ENCODE data around the gene IGF2R.

IGF2R gene

DNA sequence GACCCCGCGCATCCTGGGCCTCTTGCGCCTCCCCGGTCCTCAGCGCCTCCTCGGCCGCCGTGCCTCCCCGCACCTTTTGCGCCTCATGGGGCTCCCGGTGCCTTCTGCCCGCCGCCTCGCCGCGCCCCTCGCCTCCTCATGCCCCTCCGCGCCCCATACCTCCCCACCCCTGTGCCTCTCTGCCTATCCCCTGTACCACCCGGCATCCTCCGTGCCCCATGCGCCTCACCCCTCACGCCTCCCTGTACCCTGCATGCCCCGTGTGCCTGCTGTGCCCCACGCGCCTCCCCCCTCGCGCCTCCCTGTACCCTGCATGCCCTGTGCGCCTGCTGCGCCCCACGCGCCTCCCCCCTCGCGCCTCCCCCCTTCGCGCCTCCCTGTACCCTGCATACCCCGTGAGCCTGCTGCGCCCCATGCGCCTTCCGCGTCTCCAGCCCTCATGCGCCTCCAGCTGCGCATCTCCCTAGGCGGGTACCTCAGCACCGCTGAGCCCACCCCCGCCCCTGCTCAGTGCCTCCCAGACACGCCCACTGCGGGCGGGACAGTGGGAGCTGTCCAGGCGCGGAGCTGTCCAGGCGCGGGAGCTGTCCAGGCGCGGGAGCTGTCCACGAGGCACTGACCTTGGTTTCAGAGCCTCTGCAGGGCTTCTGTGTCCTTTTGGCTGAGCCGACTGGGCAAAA is 37.1 kb downstream of the IGF2R start:
- Histone ChIP-seq H3K4me1 (peaks cover 4% of the 10 kb centered on the region), H3K27me3 (ENCODE audit: control insufficient read depth, insufficient read depth, low read length) (no peaks in the 10 kb centered on the region), H2AFZ (no peak overlapping the region), H3K4me2 (ENCODE audit: low read length) (no peak overlapping the region), H3K9ac (no peak overlapping the region), H3K4me3 (ENCODE audit: low read depth, low read length) (no peak overlapping the region), H3K36me3 (ENCODE audit: control insufficient read depth, insufficient read depth, low read length) (no peaks in the 10 kb centered on the region), H3K9me3 (ENCODE audit: control insufficient read depth, low read length) (no peaks in the 10 kb centered on the region), H3K79me2 (peaks cover 28% of the 10 kb centered on the region), H3K27ac (no peak overlapping the region)
- TF ChIP-seq, protein P1, sequence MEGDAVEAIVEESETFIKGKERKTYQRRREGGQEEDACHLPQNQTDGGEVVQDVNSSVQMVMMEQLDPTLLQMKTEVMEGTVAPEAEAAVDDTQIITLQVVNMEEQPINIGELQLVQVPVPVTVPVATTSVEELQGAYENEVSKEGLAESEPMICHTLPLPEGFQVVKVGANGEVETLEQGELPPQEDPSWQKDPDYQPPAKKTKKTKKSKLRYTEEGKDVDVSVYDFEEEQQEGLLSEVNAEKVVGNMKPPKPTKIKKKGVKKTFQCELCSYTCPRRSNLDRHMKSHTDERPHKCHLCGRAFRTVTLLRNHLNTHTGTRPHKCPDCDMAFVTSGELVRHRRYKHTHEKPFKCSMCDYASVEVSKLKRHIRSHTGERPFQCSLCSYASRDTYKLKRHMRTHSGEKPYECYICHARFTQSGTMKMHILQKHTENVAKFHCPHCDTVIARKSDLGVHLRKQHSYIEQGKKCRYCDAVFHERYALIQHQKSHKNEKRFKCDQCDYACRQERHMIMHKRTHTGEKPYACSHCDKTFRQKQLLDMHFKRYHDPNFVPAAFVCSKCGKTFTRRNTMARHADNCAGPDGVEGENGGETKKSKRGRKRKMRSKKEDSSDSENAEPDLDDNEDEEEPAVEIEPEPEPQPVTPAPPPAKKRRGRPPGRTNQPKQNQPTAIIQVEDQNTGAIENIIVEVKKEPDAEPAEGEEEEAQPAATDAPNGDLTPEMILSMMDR (IDR thresholded peaks at IDR 0.05) = no peak

DNA sequence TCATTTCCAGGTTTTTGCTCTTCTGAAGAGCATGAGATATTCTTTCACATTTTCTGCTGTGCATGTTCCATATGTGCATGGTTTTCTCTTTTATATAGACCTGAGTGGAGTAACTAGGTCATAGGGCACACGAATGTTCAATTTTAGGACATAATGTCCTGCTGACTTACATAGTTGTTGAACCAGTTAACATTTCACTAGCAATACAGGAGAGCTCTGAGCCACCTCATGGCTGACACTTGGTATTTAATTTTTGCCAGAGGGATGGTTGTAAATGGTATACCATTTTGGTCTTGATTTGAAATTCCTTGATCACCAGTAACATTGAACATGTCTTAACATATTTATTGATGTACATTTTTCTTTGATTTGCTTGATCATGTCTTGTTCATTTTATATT is 38.3 kb downstream of the IGF2R start:
- TF ChIP-seq, protein P1 (IDR thresholded peaks at IDR 0.05) = no peak
- H3K4me2 ChIP-seq (ENCODE audit: low read length) = no peak overlapping the region
- H3K4me3 ChIP-seq (ENCODE audit: low read depth, low read length) = no peak overlapping the region
- H3K4me1 ChIP-seq = peaks cover 4% of the 10 kb centered on the region
- no peak overlapping the region for H3K9ac ChIP-seq
- H3K27me3 ChIP-seq (ENCODE audit: control insufficient read depth, insufficient read depth, low read length) = no peaks in the 10 kb centered on the region
- no peaks in the 10 kb centered on the region for H3K9me3 ChIP-seq (ENCODE audit: control insufficient read depth, low read length)
- no peaks in the 10 kb centered on the region for H3K36me3 ChIP-seq (ENCODE audit: control insufficient read depth, insufficient read depth, low read length)
- peaks cover 23% of the 10 kb centered on the region for H3K79me2 ChIP-seq
- H2AFZ ChIP-seq = no peak overlapping the region
- H3K27ac ChIP-seq = no peak overlapping the region

DNA sequence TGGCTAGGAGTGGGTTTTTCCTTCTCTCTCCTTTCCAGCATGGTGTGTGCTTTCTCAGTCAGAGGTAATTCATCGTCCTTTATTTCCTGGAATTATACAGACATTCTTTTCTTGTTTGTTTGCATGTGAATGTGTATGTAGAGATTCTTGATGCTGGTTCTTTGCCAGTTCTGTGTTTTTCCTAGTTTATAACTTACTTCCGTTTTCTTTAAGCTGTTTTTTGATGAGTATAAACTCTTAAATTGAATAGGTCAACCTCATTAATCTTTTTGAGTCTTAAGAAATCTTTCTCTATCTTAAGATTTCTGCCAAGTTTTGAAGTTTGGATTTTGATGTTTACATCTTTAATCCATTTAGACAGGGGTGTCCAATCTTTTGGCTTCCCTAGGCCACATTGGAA is 38.7 kb downstream of the IGF2R start:
- H3K9ac ChIP-seq = no peak overlapping the region
- H3K36me3 ChIP-seq (ENCODE audit: control insufficient read depth, insufficient read depth, low read length) = no peaks in the 10 kb centered on the region
- peaks cover 20% of the 10 kb centered on the region for H3K79me2 ChIP-seq
- no peak overlapping the region for H3K27ac ChIP-seq
- no peaks in the 10 kb centered on the region for H3K27me3 ChIP-seq (ENCODE audit: control insufficient read depth, insufficient read depth, low read length)
- TF ChIP-seq, protein P1 (IDR thresholded peaks at IDR 0.05) = no peak
- H3K4me2 ChIP-seq (ENCODE audit: low read length) = no peak overlapping the region
- no peak overlapping the region for H3K4me3 ChIP-seq (ENCODE audit: low read depth, low read length)
- H3K9me3 ChIP-seq (ENCODE audit: control insufficient read depth, low read length) = no peaks in the 10 kb centered on the region
- H3K4me1 ChIP-seq = peaks cover 4% of the 10 kb centered on the region
- H2AFZ ChIP-seq = no peak overlapping the region

DNA sequence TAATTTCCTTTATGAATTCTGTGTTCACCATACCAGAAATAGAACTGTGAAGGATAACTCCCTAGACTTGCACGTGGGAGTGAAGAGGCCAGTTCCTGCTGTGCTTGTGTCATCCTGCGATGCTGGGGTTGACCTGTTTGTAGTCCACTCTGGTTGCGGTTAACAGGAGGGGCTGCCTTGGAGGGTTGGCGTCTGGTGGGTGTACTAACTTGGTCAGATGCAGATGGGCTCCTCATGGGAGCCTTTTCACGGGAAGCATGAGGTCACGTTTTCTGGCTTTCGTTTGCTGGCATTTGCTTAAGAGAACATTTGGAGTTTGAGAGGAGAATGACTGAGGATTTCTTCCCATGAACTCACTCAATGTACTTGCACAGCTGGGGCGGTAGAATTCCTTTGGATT is 41.2 kb downstream of the IGF2R start:
- H3K4me2 ChIP-seq (ENCODE audit: low read length) = no peak overlapping the region
- no peaks in the 10 kb centered on the region for H3K27me3 ChIP-seq (ENCODE audit: control insufficient read depth, insufficient read depth, low read length)
- H3K27ac ChIP-seq = no peak overlapping the region
- H3K9ac ChIP-seq = no peak overlapping the region
- peaks cover 3% of the 10 kb centered on the region for H3K79me2 ChIP-seq
- no peaks in the 10 kb centered on the region for H3K36me3 ChIP-seq (ENCODE audit: control insufficient read depth, insufficient read depth, low read length)
- H3K4me3 ChIP-seq (ENCODE audit: low read depth, low read length) = no peak overlapping the region
- peaks cover 4% of the 10 kb centered on the region for H3K4me1 ChIP-seq
- no peaks in the 10 kb centered on the region for H3K9me3 ChIP-seq (ENCODE audit: control insufficient read depth, low read length)
- TF ChIP-seq, protein P1 (IDR thresholded peaks at IDR 0.05) = no peak
- no peak overlapping the region for H2AFZ ChIP-seq

Measured in parathyroid adenoma (tissue), 2 donors.